IMR-90 (cell line): Measurements from ENCODE around the gene TTLL9.

ENCODE experiments used
- CHD1 ChIP-seq: IDR thresholded peaks from 2 replicates; pipeline ENCODE4 v1.6.1; 2012; ENCODE audit warnings: low read depth, low read length, improper control_type of control experiment
- MAFK ChIP-seq: IDR thresholded peaks from 2 replicates; pipeline ENCODE4 v1.6.1; 2012; ENCODE audit warnings: low read depth, low read length, improper control_type of control experiment
- MAZ ChIP-seq: IDR thresholded peaks from 2 replicates; pipeline ENCODE4 v1.6.1; 2012; ENCODE audit warnings: low read depth, mild to moderate bottlenecking, low read length, improper control_type of control experiment, moderate library complexity, borderline replicate concordance
- MXI1 ChIP-seq: IDR thresholded peaks from 2 replicates; pipeline ENCODE4 v1.6.1; 2012; ENCODE audit warnings: low read depth, mild to moderate bottlenecking, low read length, moderate library complexity, borderline replicate concordance
- NFE2L2 ChIP-seq: fragments of 150-350 bp; IDR thresholded peaks from 2 replicates; pipeline ENCODE4 v1.6.1; 2016; ENCODE audit warnings: low read depth, mild to moderate bottlenecking, low read length
- POLR2A ChIP-seq: IDR thresholded peaks from 2 replicates; pipeline ENCODE4 v1.6.1; 2012; ENCODE audit warnings: mild to moderate bottlenecking, low read depth, low read length
- RAD21 ChIP-seq: IDR thresholded peaks from 2 replicates; pipeline ENCODE4 v1.6.1; 2012; ENCODE audit warnings: low read length, improper control_type of control experiment
- RCOR1 ChIP-seq: IDR thresholded peaks from 2 replicates; pipeline ENCODE4 v1.6.1; 2012; ENCODE audit warnings: mild to moderate bottlenecking, low read length, improper control_type of control experiment; ENCODE audit not compliant: insufficient replicate concordance
- RFX5 ChIP-seq: IDR thresholded peaks from 2 replicates; pipeline ENCODE4 v1.8.0; 2012; ENCODE audit warnings: low read depth, mild to moderate bottlenecking, low read length, moderate library complexity
- SMC3 ChIP-seq: fragments of 150-350 bp; IDR thresholded peaks from 2 replicates; pipeline ENCODE4 v1.6.1; 2016; ENCODE audit warnings: low read depth, mild to moderate bottlenecking, antibody characterized with exemption, low read length, moderate library complexity
- TF ChIP-seq, protein P1 (sequence below): conservative IDR thresholded peaks from 2 replicates; pipeline ENCODE4 v1.5.1; 2012; ENCODE audit warnings: mild to moderate bottlenecking, low read depth, low read length, improper control_type of control experiment
- TF ChIP-seq, protein P2 (sequence below): fragments of 150-350 bp; IDR thresholded peaks from 2 replicates; pipeline ENCODE4 v1.6.1; 2017; ENCODE audit warnings: mild to moderate bottlenecking, antibody characterized with exemption, low read length, low read depth

DNA sequence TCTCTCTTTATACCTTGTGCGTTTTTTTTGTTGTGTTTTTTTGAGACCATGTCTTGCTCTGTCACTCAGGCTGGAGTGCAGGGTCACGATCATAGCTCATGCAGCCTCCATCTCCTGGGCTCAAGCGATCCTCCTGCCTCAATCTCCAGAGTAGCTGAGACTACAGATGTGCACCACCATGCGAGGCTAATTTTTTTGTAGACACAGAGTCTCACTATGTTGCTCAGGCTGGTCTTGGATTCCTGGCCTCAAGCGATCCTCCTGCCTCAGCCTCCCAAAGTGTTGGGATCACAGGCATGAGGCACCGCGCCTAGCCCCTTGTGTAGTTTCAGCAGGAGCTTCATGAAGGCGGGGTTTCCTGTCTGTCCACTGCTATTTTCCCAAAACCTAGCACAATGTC lies 54.1 kb downstream of the TTLL9 start:
- TF ChIP-seq, protein P1, sequence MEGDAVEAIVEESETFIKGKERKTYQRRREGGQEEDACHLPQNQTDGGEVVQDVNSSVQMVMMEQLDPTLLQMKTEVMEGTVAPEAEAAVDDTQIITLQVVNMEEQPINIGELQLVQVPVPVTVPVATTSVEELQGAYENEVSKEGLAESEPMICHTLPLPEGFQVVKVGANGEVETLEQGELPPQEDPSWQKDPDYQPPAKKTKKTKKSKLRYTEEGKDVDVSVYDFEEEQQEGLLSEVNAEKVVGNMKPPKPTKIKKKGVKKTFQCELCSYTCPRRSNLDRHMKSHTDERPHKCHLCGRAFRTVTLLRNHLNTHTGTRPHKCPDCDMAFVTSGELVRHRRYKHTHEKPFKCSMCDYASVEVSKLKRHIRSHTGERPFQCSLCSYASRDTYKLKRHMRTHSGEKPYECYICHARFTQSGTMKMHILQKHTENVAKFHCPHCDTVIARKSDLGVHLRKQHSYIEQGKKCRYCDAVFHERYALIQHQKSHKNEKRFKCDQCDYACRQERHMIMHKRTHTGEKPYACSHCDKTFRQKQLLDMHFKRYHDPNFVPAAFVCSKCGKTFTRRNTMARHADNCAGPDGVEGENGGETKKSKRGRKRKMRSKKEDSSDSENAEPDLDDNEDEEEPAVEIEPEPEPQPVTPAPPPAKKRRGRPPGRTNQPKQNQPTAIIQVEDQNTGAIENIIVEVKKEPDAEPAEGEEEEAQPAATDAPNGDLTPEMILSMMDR = no peak
- TF ChIP-seq RCOR1 = no peak
- TF ChIP-seq MAFK = no peak
- TF ChIP-seq RFX5 = no peak
- TF ChIP-seq RAD21 = no peak
- no peak for TF ChIP-seq POLR2A
- TF ChIP-seq MXI1 = no peak
- TF ChIP-seq, protein P2, sequence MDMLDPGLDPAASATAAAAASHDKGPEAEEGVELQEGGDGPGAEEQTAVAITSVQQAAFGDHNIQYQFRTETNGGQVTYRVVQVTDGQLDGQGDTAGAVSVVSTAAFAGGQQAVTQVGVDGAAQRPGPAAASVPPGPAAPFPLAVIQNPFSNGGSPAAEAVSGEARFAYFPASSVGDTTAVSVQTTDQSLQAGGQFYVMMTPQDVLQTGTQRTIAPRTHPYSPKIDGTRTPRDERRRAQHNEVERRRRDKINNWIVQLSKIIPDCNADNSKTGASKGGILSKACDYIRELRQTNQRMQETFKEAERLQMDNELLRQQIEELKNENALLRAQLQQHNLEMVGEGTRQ = no peak
- TF ChIP-seq CHD1 = no peak
- TF ChIP-seq MAZ = no peak
- no peak for TF ChIP-seq NFE2L2
- TF ChIP-seq SMC3 = no peak
